Upper lobe of left lung (tissue), 6 donors: ENCODE measurements around the gene IL9. TPM values are rescaled to one million over a fixed set of nuclear protein-coding genes. Genes with fewer than 3 reads are reported as not detected.
"Not testable (repeated sequence)": the region's sequence is repeated elsewhere in the genome, so short reads cannot be mapped to it uniquely, and the experiment has no call there.

ENCODE experiments used
- ATAC-seq, 2 donors: fragments of 200-7000 bp; cut with Tn5 transposase; one replicate each; pipeline ENCODE4 v1.9.1; 2022; ENCODE audit warnings: mild to moderate bottlenecking in 2 of 2, moderate library complexity in 2 of 2; ENCODE audit not compliant: low FRiP score in 2 of 2
- DNase-seq, 2 donors: peaks; one replicate each; pipeline ENCODE4 v3.0.0-alpha.2; 2019 to 2020
- H3K27ac ChIP-seq, 4 donors: fragments of 200-600 bp; sonication (generic); one replicate each; pipeline ENCODE4 v1.5.1; 2016 to 2019
- H3K27me3 ChIP-seq, 4 donors: fragments of 200-600 bp; sonication (generic); one replicate each; pipeline ENCODE4 v1.5.1; 2017 to 2019
- H3K36me3 ChIP-seq, 4 donors: fragments of 200-600 bp; sonication (generic); one replicate each; pipeline ENCODE4 v1.5.1; 2016 to 2019
- H3K4me1 ChIP-seq, 4 donors: fragments of 200-600 bp; sonication (generic); one replicate each; pipeline ENCODE4 v1.5.1; 2018 to 2019
- H3K4me3 ChIP-seq, 4 donors: fragments of 200-600 bp; sonication (generic); one replicate each; pipeline ENCODE4 v1.5.1; 2017 to 2019; ENCODE audit warnings: mild to moderate bottlenecking in 2 of 4, moderate library complexity in 1 of 4
- H3K9me3 ChIP-seq, 4 donors: fragments of 200-600 bp; sonication (generic); one replicate each; pipeline ENCODE4 v1.5.1; 2018 to 2019
- CTCF ChIP-seq, 6 experiments: fragments of 450-650 bp in 4 of 6; fragments of 200-600 bp in 2 of 6; sonication (generic) in 2 of 6; IDR thresholded peaks; one replicate each; pipeline ENCODE4 v1.5.1; 2016 to 2019; ENCODE audit warnings: antibody characterized with exemption in 6 of 6
- EP300 ChIP-seq, 4 donors: sonication (generic); formaldehyde crosslinking; IDR thresholded peaks; one replicate each; pipeline ENCODE4 v1.5.1; 2017; ENCODE audit warnings: antibody characterized with exemption in 4 of 4, control low read depth in 2 of 4
- POLR2A ChIP-seq, 4 donors: fragments of 450-650 bp; IDR thresholded peaks; one replicate each; pipeline ENCODE4 v1.5.1; 2016 to 2017; ENCODE audit warnings: antibody characterized with exemption in 4 of 4, mild to moderate bottlenecking in 2 of 4
- POLR2AphosphoS5 ChIP-seq, 2 donors: sonication (generic); formaldehyde crosslinking; IDR thresholded peaks; one replicate each; pipeline ENCODE4 v1.5.1; 2017; ENCODE audit warnings: antibody characterized with exemption in 2 of 2
- WGBS, 2 donors: methylation state at CpG; one replicate each; pipeline ENCODE4 v1.1.5; 2017 to 2018; 5-methylcytosine and 5-hydroxymethylcytosine counted together
- total RNA-seq, 6 donors: library from RNA; depleted of rRNA in 4 of 6; stranded (reverse); fragments of >200 nt in 4 of 6; gene quantifications; one replicate each; pipeline versions ENCODE4 v1.1.0 to v1.2.1, GENCODE V29; 2016 to 2021
- donor health status: DM: no; HTN: no; CAD: no; lungs with moderate emphysema.
- donor health status: DM: no; HTN: yes; CAD: no; lungs with severe emphysema.

IL9 gene
- total RNA-seq, 6 donors from 2014 or later, result not detected

- ATAC-seq, result no peak
Observed at GRCh38 chr5:135862744-135863143, 32.9 kb downstream of the IL9 start.

GRCh38 chr5:135862086-135862485, 33.6 kb downstream of the IL9 start:
- no peak for DNase-seq

More at GRCh38 chr5:135862744-135863143, 32.9 kb downstream of the IL9 start:
- Histone ChIP-seq H3K36me3 (no peaks in the 10 kb centered on the region), H3K27me3 (no peaks in the 10 kb centered on the region), H3K4me3 (no peak overlapping the region), H3K9me3 (no peaks in the 10 kb centered on the region), H3K27ac (no peak overlapping the region), H3K4me1 (no peaks in the 10 kb centered on the region)
- TF ChIP-seq POLR2AphosphoS5 (IDR thresholded peaks at IDR 0.05) (no peak), CTCF (IDR thresholded peaks at IDR 0.05) (no peak), POLR2A (IDR thresholded peaks at IDR 0.05) (no peak), EP300 (IDR thresholded peaks at IDR 0.05) (no peak)
- 95 to 100% methylated on average over 2 of the region's 2 CpGs for WGBS, 2 donors
- DNase-seq, result no peak

GRCh38 chr5:135861641-135862040, 34.0 kb downstream of the IL9 start:
- TF ChIP-seq CTCF (IDR thresholded peaks at IDR 0.05) (no peak), POLR2A (IDR thresholded peaks at IDR 0.05) (no peak), EP300 (IDR thresholded peaks at IDR 0.05) (no peak), POLR2AphosphoS5 (IDR thresholded peaks at IDR 0.05) (no peak)
- WGBS, 2 donors, result 80 to 85% methylated on average over 1 of the region's 1 CpG
- Histone ChIP-seq H3K9me3 (no peaks in the 10 kb centered on the region), H3K27me3 (no peaks in the 10 kb centered on the region), H3K27ac (no peak overlapping the region), H3K4me1 (no peaks in the 10 kb centered on the region), H3K36me3 (no peaks in the 10 kb centered on the region), H3K4me3 (no peak overlapping the region)
- no peak for DNase-seq
- ATAC-seq, result no peak

More at GRCh38 chr5:135862086-135862485, 33.6 kb downstream of the IL9 start:
- no peaks in the 10 kb centered on the region for H3K36me3 ChIP-seq
- H3K4me3 ChIP-seq, result no peak overlapping the region
- H3K4me1 ChIP-seq, result no peaks in the 10 kb centered on the region
- no peak overlapping the region for H3K27ac ChIP-seq
- no peaks in the 10 kb centered on the region for H3K9me3 ChIP-seq
- no peak for ATAC-seq
- no peaks in the 10 kb centered on the region for H3K27me3 ChIP-seq
- no peak for TF ChIP-seq CTCF (IDR thresholded peaks at IDR 0.05)
- TF ChIP-seq POLR2AphosphoS5 (IDR thresholded peaks at IDR 0.05), result no peak
- TF ChIP-seq POLR2A (IDR thresholded peaks at IDR 0.05), result no peak
- TF ChIP-seq EP300 (IDR thresholded peaks at IDR 0.05), result no peak

DNA sequence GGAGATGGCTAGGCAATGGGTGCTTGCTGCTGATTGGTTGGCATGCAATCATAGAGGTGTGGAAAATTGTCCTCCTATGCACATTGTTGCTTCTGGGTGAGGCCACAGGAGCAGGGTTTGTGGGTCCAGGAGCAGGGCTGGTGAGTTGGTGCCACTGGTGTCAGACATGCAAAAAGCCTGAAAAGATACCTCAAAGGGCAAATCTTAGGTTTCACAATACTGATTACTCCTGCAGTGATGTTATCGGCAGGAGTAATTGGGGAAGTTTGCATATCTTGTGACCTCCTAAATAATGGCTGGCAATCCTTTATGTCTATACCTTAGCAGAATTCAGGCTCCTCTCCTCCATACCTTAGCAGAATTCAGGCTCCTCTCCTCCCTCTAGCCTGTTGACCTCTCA, 36.0 kb downstream of the IL9 start:
- ATAC-seq, result no peak
- no peak for TF ChIP-seq POLR2A (IDR thresholded peaks at IDR 0.05)
- no peak for TF ChIP-seq EP300 (IDR thresholded peaks at IDR 0.05)
- TF ChIP-seq POLR2AphosphoS5 (IDR thresholded peaks at IDR 0.05), result no peak
- TF ChIP-seq CTCF (IDR thresholded peaks at IDR 0.05), result no peak
- no peak overlapping the region for H3K4me3 ChIP-seq
- DNase-seq, result no peak
- 71 to 92% methylated on average over 1 of the region's 1 CpG for WGBS, 2 donors
- H3K9me3 ChIP-seq, result no peaks in the 10 kb centered on the region
- H3K4me1 ChIP-seq, result no peaks in the 10 kb centered on the region
- no peaks in the 10 kb centered on the region for H3K36me3 ChIP-seq
- no peaks in the 10 kb centered on the region for H3K27me3 ChIP-seq
- no peak overlapping the region for H3K27ac ChIP-seq

- H3K27me3 ChIP-seq, H3K9me3 ChIP-seq, H3K4me1 ChIP-seq, ATAC-seq, H3K27ac ChIP-seq, H3K36me3 ChIP-seq, DNase-seq, H3K4me3 ChIP-seq: not testable (repeated sequence)
- WGBS, 2 donors, result 57 to 70% methylated on average over 3 of the region's 3 CpGs
Observed at GRCh38 chr5:135859186-135859585, 36.5 kb downstream of the IL9 start.
